ENCODE data around the gene CHORDC1. TPM values are rescaled to one million over a fixed set of nuclear protein-coding genes. Genes with fewer than 3 reads are reported as not detected.

CHORDC1 gene
- total and polyA plus RNA-seq, 2 of the 8 experiments (the other 6 are each of a cell fraction or from before 2014, with no cell fraction given), result 28.9 to 97.1 TPM

GRCh38 chr11:90202342-90202741 lies 20.5 kb downstream of the CHORDC1 start:
- Histone ChIP-seq H2AFZ (ENCODE audit: low read length) (no peak overlapping the region), H2BK12ac (ENCODE audit: low read depth, low read length) (no peak overlapping the region), H2AK5ac (ENCODE audit: low read depth, low read length) (no peak overlapping the region), H4K8ac (ENCODE audit: extremely low read depth, insufficient read depth, low read length) (no peak overlapping the region), H4K91ac (replicated peaks; ENCODE audit: insufficient read length, low read length) (no peak overlapping the region), H3K4me3 (ENCODE audit: extremely low read depth in 1 of 4, insufficient read depth in 2 of 4, low read depth in 3 of 4, low read length in 4 of 4) (no peak overlapping the region), H3K79me1 (ENCODE audit: low read depth, low read length) (no peaks in the 10 kb centered on the region), H3K4me2 (ENCODE audit: insufficient read depth in 1 of 2, low read depth in 2 of 2, low read length in 2 of 2) (no peak overlapping the region), H3K14ac (ENCODE audit: insufficient read length) (no peak overlapping the region), H3K4me1 (replicated peaks in 1 of 4; ENCODE audit: control insufficient read depth in 3 of 4, insufficient read depth in 4 of 4, low read length in 3 of 4) (no peaks in the 10 kb centered on the region), H3K79me2 (ENCODE audit: control insufficient read depth in 1 of 2, insufficient read depth in 2 of 2, low read length in 2 of 2) (no peaks in the 10 kb centered on the region), H3K4ac (replicated peaks; ENCODE audit: insufficient read length, low read depth, low read length) (no peak overlapping the region), H3K27ac (ENCODE audit: low read depth, low read length) (no peak overlapping the region), H4K20me1 (replicated peaks in 1 of 2; ENCODE audit: control insufficient read depth in 1 of 2, insufficient read depth in 2 of 2, low read length in 2 of 2) (peaks cover 0 to 2% of the 10 kb centered on the region in 2 experiments), H3K9ac (replicated peaks in 1 of 4; ENCODE audit: extremely low read depth in 1 of 4, low read depth in 3 of 4, low read length in 3 of 4) (no peak overlapping the region), H2BK120ac (replicated peaks; ENCODE audit: low read depth, low read length) (no peak overlapping the region), H3K27me3 (replicated peaks in 1 of 4; ENCODE audit: control insufficient read depth in 3 of 4, extremely low read depth in 1 of 4, insufficient read depth in 3 of 4, low read length in 3 of 4) (no peaks in the 10 kb centered on the region), H3K23me2 (ENCODE audit: low read depth, low read length) (no peaks in the 10 kb centered on the region), H2BK20ac (ENCODE audit: low read length) (no peak overlapping the region), H3K56ac (replicated peaks; ENCODE audit: insufficient read length, low read depth, low read length) (no peak overlapping the region), H2BK15ac (ENCODE audit: low read length) (no peak overlapping the region), H3K9me3 (ENCODE audit: insufficient read depth in 2 of 2, low read depth in 1 of 2, low read length in 1 of 2) (no peaks in the 10 kb centered on the region), H2BK5ac (ENCODE audit: low read depth, low read length) (no peak overlapping the region), H4K5ac (ENCODE audit: insufficient read length, low read depth, low read length) (no peak overlapping the region), H3K18ac (ENCODE audit: extremely low read depth, low read length) (no peak overlapping the region), H3K23ac (ENCODE audit: insufficient read length) (no peak overlapping the region), H3K36me3 (ENCODE audit: control insufficient read depth in 2 of 4, insufficient read depth in 4 of 4, low read length in 3 of 4) (peaks cover 4 to 54% (median 11%) of the 10 kb centered on the region in 4 experiments; a peak in 7 of 8 replicates)
- no peak for FAIRE-seq
- no peak for DNase-seq (ENCODE audit: low read depth in 1 of 2, low spot score in 2 of 2)
- ChIA-PET CTCF (ENCODE audit: partially characterized antibody) (no interaction called here), POLR2A (ENCODE audit: partially characterized antibody) (no interaction called here)
- 94% methylated on average over 3 of the region's 3 CpGs; no CpG with 5 or more reads in 1 of the 2 experiments for WGBS, 2 experiments (ENCODE audit: extremely low coverage in 1 of 2, insufficient coverage in 1 of 2, insufficient read length in 1 of 2, insufficient replicate concordance in 2 of 2, low coverage in 1 of 2, low lambda C conversion rate in 2 of 2, missing lambda C conversion rate in 1 of 2)
- TF ChIP-seq POU5F1 (IDR thresholded peaks at IDR 0.05; ENCODE audit: low read depth, low read length), result no peak
- TF ChIP-seq CREB1 (IDR thresholded peaks at IDR 0.05), result no peak
- no peak for TF ChIP-seq PHF8 (conservative IDR thresholded peaks at IDR 0.05; ENCODE audit: low read depth, low read length)
- TF ChIP-seq TCF12 (IDR thresholded peaks at IDR 0.05; ENCODE audit: low read depth, low read length), result no peak
- TF ChIP-seq, protein P1, sequence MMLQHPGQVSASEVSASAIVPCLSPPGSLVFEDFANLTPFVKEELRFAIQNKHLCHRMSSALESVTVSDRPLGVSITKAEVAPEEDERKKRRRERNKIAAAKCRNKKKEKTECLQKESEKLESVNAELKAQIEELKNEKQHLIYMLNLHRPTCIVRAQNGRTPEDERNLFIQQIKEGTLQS (IDR thresholded peaks at IDR 0.05; ENCODE audit: insufficient read depth, low read depth, low read length), result no peak
- TF ChIP-seq KDM4A (IDR thresholded peaks at IDR 0.05; ENCODE audit: low read depth, low read length, severe bottlenecking), result no peak
- no peak for TF ChIP-seq ASH2L (IDR thresholded peaks at IDR 0.05; ENCODE audit: low read length)
- TF ChIP-seq SUZ12 (IDR thresholded peaks at IDR 0.05; ENCODE audit: low read length), result no peak
- no peak for TF ChIP-seq FOSL1 (IDR thresholded peaks at IDR 0.05; ENCODE audit: insufficient read depth, low read depth, low read length)
- no peak for TF ChIP-seq POLR2A (IDR thresholded peaks at IDR 0.05; ENCODE audit: control extremely low read depth in 1 of 2, low read depth in 2 of 2, low read length in 2 of 2)
- no peak for TF ChIP-seq EP300 (IDR thresholded peaks at IDR 0.05; ENCODE audit: borderline replicate concordance in 1 of 2, low read depth in 2 of 2, low read length in 2 of 2)
- TF ChIP-seq TEAD4 (IDR thresholded peaks at IDR 0.05; ENCODE audit: low read depth, low read length), result no peak
- TF ChIP-seq CHD2 (IDR thresholded peaks at IDR 0.05; ENCODE audit: low read length), result no peak
